ENCODE data around the gene SGCG.
A peak's percentile ranks its signal among the peaks of the same experiment; 100 is the strongest.
"Not testable (repeated sequence)": the region's sequence is repeated elsewhere in the genome, so short reads cannot be mapped to it uniquely, and the experiment has no call there.

Gene SGCG

GRCh38 chr13:23180711-23181110, at the start of gene SGCG:
TSS of gene SGCG (plus strand) at chr13:23180979. CDS start at chr13:23203695, 22,716 bp downstream.
- DNase-seq = no peak

- no peak for DNase-seq
These were observed 46.2 kb upstream of the SGCG start for GRCh38 chr13:23134542-23134941.

GRCh38 chr13:23140492-23140891, 40.3 kb upstream of the SGCG start:
- DNase-seq = no peak

- DNase-seq = no peak
These were observed 38.8 kb upstream of the SGCG start for GRCh38 chr13:23141964-23142363.

- not testable (repeated sequence) for DNase-seq
These were observed 38.2 kb upstream of the SGCG start for GRCh38 chr13:23142607-23143006.

GRCh38 chr13:23144431-23144830, 36.3 kb upstream of the SGCG start:
- peak in 1 of 2 donors; percentile 20 for DNase-seq

- peak; percentile 31 to 58 for DNase-seq
These were observed 34.8 kb upstream of the SGCG start for GRCh38 chr13:23146006-23146405.

- DNase-seq = peak; percentile 86 to 92
These were observed 33.8 kb upstream of the SGCG start for GRCh38 chr13:23146811-23147625.

GRCh38 chr13:23147827-23148226, 33.0 kb upstream of the SGCG start:
- DNase-seq = no peak

- DNase-seq = no peak
These were observed 23.0 kb upstream of the SGCG start for GRCh38 chr13:23157781-23158180.

GRCh38 chr13:23159205-23159759, 21.5 kb upstream of the SGCG start:
- peak; percentile 24 to 56 for DNase-seq

- no peak for DNase-seq
These were observed 20.8 kb upstream of the SGCG start for GRCh38 chr13:23159760-23160637.

GRCh38 chr13:23160638-23161480, 19.9 kb upstream of the SGCG start:
- DNase-seq = peak in 1 of 2 donors; percentile 8

GRCh38 chr13:23161481-23161825, 19.3 kb upstream of the SGCG start:
- no peak for DNase-seq

GRCh38 chr13:23175920-23176319, 4.9 kb upstream of the SGCG start:
- peak in 1 of 2 donors; percentile 11 for DNase-seq

GRCh38 chr13:23182142-23182541, 1.4 kb downstream of the SGCG start:
- DNase-seq = no peak

- DNase-seq = no peak
These were observed 2.5 kb downstream of the SGCG start for GRCh38 chr13:23183292-23183691.

GRCh38 chr13:23185542-23185941, 4.8 kb downstream of the SGCG start:
- no peak for DNase-seq

- DNase-seq = no peak
These were observed 21.1 kb downstream of the SGCG start for GRCh38 chr13:23201870-23202269.

- DNase-seq = no peak
These were observed 21.6 kb downstream of the SGCG start for GRCh38 chr13:23202383-23202782.

GRCh38 chr13:23203516-23203915, 22.7 kb downstream of the SGCG start:
- no peak for DNase-seq

- no peak for DNase-seq
These were observed 25.0 kb downstream of the SGCG start for GRCh38 chr13:23205807-23206206.

GRCh38 chr13:23212671-23213070, 31.9 kb downstream of the SGCG start:
- no peak for DNase-seq

Measured in inflammatory macrophage treated with lipopolysaccharide for 1 hour (primary cell).